VCaP (cell line): ENCODE measurements around the gene BRCA1.

Experiments used
- H3K27ac ChIP-seq: fragments of 450-650 bp; 2 replicates; pipeline ENCODE4 v1.5.1; 2017
- CTCF ChIP-seq: fragments of 450-650 bp; conservative IDR thresholded peaks from 2 replicates; pipeline ENCODE4 v1.5.1; 2017; ENCODE audit warnings: mild to moderate bottlenecking, moderate library complexity

BRCA1 gene

GRCh38 chr17:43016216-43016615 lies 108.9 kb downstream of the BRCA1 start:
- TF ChIP-seq CTCF: no peak
- no peak overlapping the region for H3K27ac ChIP-seq

- H3K27ac ChIP-seq: no peak overlapping the region
- no peak for TF ChIP-seq CTCF
These were observed 109.6 kb downstream of the BRCA1 start for GRCh38 chr17:43015579-43015978.

GRCh38 chr17:43014649-43015542 lies 110.3 kb downstream of the BRCA1 start:
- TF ChIP-seq CTCF: no peak
- H3K27ac ChIP-seq: no peak overlapping the region

- H3K27ac ChIP-seq: no peak overlapping the region
- TF ChIP-seq CTCF: no peak
These were observed 111.0 kb downstream of the BRCA1 start for GRCh38 chr17:43014020-43014648.

GRCh38 chr17:43013296-43013695 lies 111.9 kb downstream of the BRCA1 start:
- no peak for TF ChIP-seq CTCF
- H3K27ac ChIP-seq: no peak overlapping the region

- H3K27ac ChIP-seq: peak overlapping the region; percentile 63
- TF ChIP-seq CTCF: no peak
These were observed 113.3 kb downstream of the BRCA1 start for GRCh38 chr17:43011728-43012472.
